H9 (cell line): Measurements from ENCODE around the gene GNPTAB. TPM values are rescaled to one million over a fixed set of nuclear protein-coding genes. Genes with fewer than 3 reads are reported as not detected.

Experiments used
- DNase-seq: peaks from one replicate; pipeline ENCODE4 v3.0.0-alpha.2; 2017
- H2AFZ ChIP-seq: one replicate; pipeline ENCODE4 v1.6.1; 2013; ENCODE audit warnings: mild to moderate bottlenecking, low read length, control low read depth, moderate library complexity
- H2AK5ac ChIP-seq: 2 replicates; pipeline ENCODE4 v1.6.1; 2013; ENCODE audit warnings: low read length, control low read depth, mixed read lengths; ENCODE audit not compliant: insufficient read length
- H2BK120ac ChIP-seq: one replicate; pipeline ENCODE4 v1.6.1; 2013; ENCODE audit warnings: low read depth, mild to moderate bottlenecking, low read length, control low read depth, inconsistent platforms; ENCODE audit not compliant: poor library complexity, severe bottlenecking
- H2BK12ac ChIP-seq: 2 replicates; pipeline ENCODE4 v1.6.1; 2013; ENCODE audit warnings: low read length, control low read depth, mixed read lengths, low read depth; ENCODE audit not compliant: insufficient read length
- H2BK15ac ChIP-seq: 2 replicates; pipeline ENCODE4 v1.6.1; 2013; ENCODE audit warnings: low read depth, low read length, control low read depth
- H2BK20ac ChIP-seq: one replicate; pipeline ENCODE4 v1.6.1; 2013; ENCODE audit warnings: low read depth, mild to moderate bottlenecking, low read length, control low read depth, inconsistent platforms; ENCODE audit not compliant: poor library complexity, severe bottlenecking
- H2BK5ac ChIP-seq: 2 replicates; pipeline ENCODE4 v1.6.1; 2013; ENCODE audit warnings: low read length, control low read depth, mixed read lengths; ENCODE audit not compliant: insufficient read length
- H3K14ac ChIP-seq: 2 replicates; pipeline ENCODE4 v1.6.1; 2013; ENCODE audit warnings: low read length, control low read depth; ENCODE audit not compliant: insufficient read depth
- H3K18ac ChIP-seq: 2 replicates; pipeline ENCODE4 v1.6.1; 2013; ENCODE audit warnings: low read depth, mild to moderate bottlenecking, mixed read lengths, low read length, control low read depth; ENCODE audit not compliant: insufficient read length
- H3K23ac ChIP-seq: 2 replicates; pipeline ENCODE4 v1.6.1; 2013; ENCODE audit warnings: low read length, control low read depth, mixed read lengths, low read depth; ENCODE audit not compliant: insufficient read length
- H3K23me2 ChIP-seq: 2 replicates; pipeline ENCODE4 v1.6.1; 2013; ENCODE audit warnings: low read depth, mild to moderate bottlenecking, mixed read lengths, low read length, control low read depth; ENCODE audit not compliant: insufficient read length, poor library complexity, severe bottlenecking
- H3K27ac ChIP-seq: 2 replicates; pipeline ENCODE4 v1.5.1; 2013; ENCODE audit warnings: low read length, control low read depth, mixed read lengths, low read depth; ENCODE audit not compliant: insufficient read length
- H3K27me3 ChIP-seq: 2 replicates; pipeline ENCODE4 v1.6.1; 2013; ENCODE audit warnings: low read length, control low read depth, inconsistent platforms; ENCODE audit not compliant: insufficient read depth
- H3K4ac ChIP-seq: 2 replicates; pipeline ENCODE4 v1.6.1; 2013; ENCODE audit warnings: low read depth, mild to moderate bottlenecking, control low read depth, inconsistent platforms, low read length, moderate library complexity
- H3K4me1 ChIP-seq: 2 replicates; pipeline ENCODE4 v1.6.1; 2013; ENCODE audit warnings: low read length, control low read depth, inconsistent platforms; ENCODE audit not compliant: insufficient read depth
- H3K4me2 ChIP-seq: 2 replicates; pipeline ENCODE4 v1.6.1; 2013; ENCODE audit warnings: low read length, control low read depth, mixed read lengths; ENCODE audit not compliant: insufficient read length, insufficient read depth
- H3K56ac ChIP-seq: 2 replicates; pipeline ENCODE4 v1.6.1; 2013; ENCODE audit warnings: low read depth, mild to moderate bottlenecking, mixed read lengths, low read length, control low read depth; ENCODE audit not compliant: insufficient read length
- H3K79me1 ChIP-seq: 2 replicates; pipeline ENCODE4 v1.6.1; 2013; ENCODE audit warnings: low read depth, mild to moderate bottlenecking, moderate library complexity, low read length, control low read depth, inconsistent platforms; ENCODE audit not compliant: insufficient read depth, poor library complexity, severe bottlenecking
- H3K79me2 ChIP-seq: 2 replicates; pipeline ENCODE4 v1.6.1; 2013; ENCODE audit warnings: low read length, control low read depth, inconsistent platforms; ENCODE audit not compliant: insufficient read depth
- H3K9ac ChIP-seq: 2 replicates; pipeline ENCODE4 v1.6.1; 2013; ENCODE audit warnings: low read length, control low read depth, mixed read lengths; ENCODE audit not compliant: insufficient read length; ENCODE audit errors: extremely low read depth
- H3K9me3 ChIP-seq: one replicate; pipeline ENCODE4 v1.6.1; 2013; ENCODE audit warnings: low read depth, low read length, inconsistent platforms; ENCODE audit not compliant: control insufficient read depth
- H3T11ph ChIP-seq: one replicate; pipeline ENCODE4 v1.6.1; 2013; ENCODE audit warnings: mild to moderate bottlenecking, low read length, control low read depth, inconsistent platforms
- H4K20me1 ChIP-seq: one replicate; pipeline ENCODE4 v1.6.1; 2013; ENCODE audit not compliant: control insufficient read depth, insufficient read length, insufficient read depth
- H4K5ac ChIP-seq: 2 replicates; pipeline ENCODE4 v1.6.1; 2013; ENCODE audit warnings: low read depth, mild to moderate bottlenecking, mixed read lengths, low read length, control low read depth; ENCODE audit not compliant: insufficient read length
- H4K8ac ChIP-seq: replicated peaks from 2 replicates; pipeline ENCODE4 v1.6.1; 2013; ENCODE audit warnings: low read length, control low read depth, mixed read lengths, low read depth; ENCODE audit not compliant: insufficient read length
- H4K91ac ChIP-seq: 2 replicates; pipeline ENCODE4 v1.6.1; 2013; ENCODE audit warnings: low read depth, mild to moderate bottlenecking, moderate library complexity, mixed read lengths, low read length, control low read depth; ENCODE audit not compliant: insufficient read length
- H3K27ac Mint-ChIP-seq, 3 experiments: 2 replicates in 2 of 3; 3 replicates in 1 of 3; pipeline ENCODE4 v1.8.0; 2020 to 2021; ENCODE audit warnings: mixed read lengths in 3 of 3, mild to moderate bottlenecking in 1 of 3, moderate library complexity in 1 of 3
- H3K27me3 Mint-ChIP-seq: 2 replicates; pipeline ENCODE4 v1.8.0; 2021; ENCODE audit warnings: low read depth, mild to moderate bottlenecking, moderate library complexity, mixed read lengths
- H3K36me3 Mint-ChIP-seq, 3 experiments: 2 replicates in 2 of 3; 3 replicates in 1 of 3; pipeline ENCODE4 v1.8.0; 2020 to 2021; ENCODE audit warnings: low read depth in 3 of 3, mixed read lengths in 3 of 3; ENCODE audit not compliant: insufficient read depth in 1 of 3
- H3K4me1 Mint-ChIP-seq, 2 experiments: 2 replicates each; pipeline ENCODE4 v1.8.0; 2020; ENCODE audit warnings: mixed read lengths in 2 of 2
- H3K4me3 Mint-ChIP-seq, 2 experiments: 2 replicates in 1 of 2; 3 replicates in 1 of 2; pipeline ENCODE4 v1.8.0; 2020 to 2021; ENCODE audit warnings: mild to moderate bottlenecking in 2 of 2, mixed read lengths in 2 of 2, moderate library complexity in 1 of 2
- H3K9me3 Mint-ChIP-seq, 2 experiments: 2 replicates in 1 of 2; 3 replicates in 1 of 2; pipeline ENCODE4 v1.8.0; 2020; ENCODE audit warnings: mild to moderate bottlenecking in 2 of 2, mixed read lengths in 2 of 2, moderate library complexity in 1 of 2
- CTCF ChIP-seq: fragments of 200-600 bp; sonication (generic); conservative IDR thresholded peaks from 3 replicates; pipeline ENCODE4 v1.8.0; 2021; ENCODE audit warnings: antibody characterized with exemption, mild to moderate bottlenecking
- WGBS: extraction: QIAGEN DNeasy Blood & Tissue Kit; methylation state at CpG from one replicate; pipeline ENCODE4 v1.1.7; 2013; ENCODE audit warnings: missing lambda C conversion rate, low lambda C conversion rate, mixed read lengths; ENCODE audit not compliant: insufficient read length; ENCODE audit errors: extremely low coverage; 5-methylcytosine and 5-hydroxymethylcytosine counted together
- total RNA-seq: library from RNA; stranded (reverse); gene quantifications from 2 replicates; pipeline ENCODE4 v1.2.1, GENCODE V29; 2021

GNPTAB gene
- total RNA-seq, 1 experiment from 2014 or later, result 44.3 TPM

- Histone ChIP-seq H2BK20ac (no peak overlapping the region), H4K20me1 (no peaks in the 10 kb centered on the region), H2AK5ac (no peak overlapping the region), H3K56ac (no peak overlapping the region), H3T11ph (no peak overlapping the region), H2BK12ac (no peak overlapping the region), H4K8ac (no peak overlapping the region), H3K4ac (no peak overlapping the region), H2BK120ac (no peak overlapping the region), H3K27me3 (peaks cover 8% of the 10 kb centered on the region; the same call in 1 of the 2 replicates), H3K27ac (no peak overlapping the region), H3K9me3 (no peaks in the 10 kb centered on the region), H3K23ac (no peak overlapping the region), H4K5ac (no peak overlapping the region), H3K79me2 (no peaks in the 10 kb centered on the region), H3K14ac (no peak overlapping the region), H3K18ac (no peak overlapping the region), H2BK5ac (no peak overlapping the region), H3K4me2 (peak overlapping the region; percentile 46), H3K9ac (no peak overlapping the region), H4K91ac (no peak overlapping the region), H3K79me1 (no peaks in the 10 kb centered on the region), H2BK15ac (no peak overlapping the region), H3K23me2 (peaks cover 13% of the 10 kb centered on the region), H2AFZ (no peak overlapping the region), H3K4me1 (peaks cover 3% of the 10 kb centered on the region; the same call in 1 of the 2 replicates)
- no peak for DNase-seq
- H3K27ac Mint-ChIP-seq, result peak overlapping the region in 1 of 3 experiments; percentile 24; a peak in 1 of 7 replicates
- no CpG with 5 or more reads among the region's 12 CpGs for WGBS
- no peaks in the 10 kb centered on the region for H3K9me3 Mint-ChIP-seq
- peaks cover 0 to 2% (median 0%) of the 10 kb centered on the region in 3 experiments; a peak in 2 of 7 replicates for H3K36me3 Mint-ChIP-seq
- H3K27me3 Mint-ChIP-seq, result peaks cover 25% of the 10 kb centered on the region
- H3K4me1 Mint-ChIP-seq, result peaks cover 26 to 36% of the 10 kb centered on the region in 2 experiments
- H3K4me3 Mint-ChIP-seq, result peak overlapping the region; percentile 82 to 95
- TF ChIP-seq CTCF, result peak; percentile 24; the same call in 1 of the 3 replicates
These were observed 131.9 kb downstream of the GNPTAB start for GRCh38 chr12:101698800-101699347.
